ACC112 (cell line): ENCODE measurements around the gene MAMDC2.
A peak's percentile ranks its signal among the peaks of the same experiment; 100 is the strongest.
"Not testable (repeated sequence)": the region's sequence is repeated elsewhere in the genome, so short reads cannot be mapped to it uniquely, and the experiment has no call there.

Source experiments
- H2AFZ ChIP-seq: fragments of 200-600 bp; sonication (generic); one replicate; pipeline ENCODE4 v1.6.0; 2017; ENCODE audit warnings: antibody characterized with exemption, low read length; ENCODE audit not compliant: unreplicated experiment
- H3K27ac ChIP-seq: fragments of 200-600 bp; sonication (generic); 2 replicates; pipeline ENCODE4 v1.5.1; 2014; ENCODE audit warnings: low read depth, mild to moderate bottlenecking, antibody characterized with exemption, low read length, moderate library complexity
- H3K27me3 ChIP-seq: fragments of 200-600 bp; sonication (generic); 2 replicates; pipeline ENCODE4 v1.6.1; 2014; ENCODE audit warnings: mild to moderate bottlenecking, antibody characterized with exemption, low read length, moderate library complexity, mixed read lengths; ENCODE audit not compliant: insufficient read depth
- H3K36me3 ChIP-seq: fragments of 200-600 bp; sonication (generic); 2 replicates; pipeline ENCODE4 v1.6.1; 2016; ENCODE audit warnings: mild to moderate bottlenecking, antibody characterized with exemption, low read length, moderate library complexity, mixed read lengths; ENCODE audit not compliant: insufficient read depth
- H3K4me1 ChIP-seq: fragments of 200-600 bp; sonication (generic); one replicate; pipeline ENCODE4 v1.6.1; 2016; ENCODE audit warnings: low read length, mixed read lengths; ENCODE audit not compliant: insufficient read depth, unreplicated experiment, control insufficient read depth
- H3K4me3 ChIP-seq: fragments of 200-600 bp; sonication (generic); 2 replicates; pipeline ENCODE4 v1.5.1; 2014; ENCODE audit warnings: mild to moderate bottlenecking, low read depth, low read length
- H3K79me2 ChIP-seq: fragments of 200-600 bp; sonication (generic); one replicate; pipeline ENCODE4 v1.6.0; 2016; ENCODE audit warnings: low read length; ENCODE audit not compliant: control insufficient read depth, unreplicated experiment, insufficient read depth

Gene MAMDC2

DNA sequence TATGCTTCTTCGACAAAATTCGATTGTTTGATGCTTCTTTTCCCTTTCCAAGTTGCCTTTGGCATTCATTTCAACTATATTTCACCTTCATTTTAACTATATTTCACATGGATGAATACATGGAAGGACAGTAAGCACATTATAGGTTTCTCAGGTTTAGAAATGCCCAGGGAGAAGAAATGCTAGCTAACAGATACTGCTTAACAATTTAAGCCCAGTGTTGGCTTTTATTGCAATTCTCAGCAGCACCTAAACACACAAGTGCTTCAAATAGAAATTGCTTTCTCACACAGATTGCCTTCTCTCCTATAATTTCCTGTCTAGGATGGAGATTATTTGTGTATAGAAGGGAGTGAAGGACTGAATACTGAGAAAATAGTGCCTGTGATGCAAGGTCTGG is 185.0 kb downstream of the MAMDC2 start:
- Histone ChIP-seq H2AFZ (no peak overlapping the region), H3K27me3 (no peaks in the 10 kb centered on the region), H3K36me3 (no peaks in the 10 kb centered on the region), H3K4me3 (no peak overlapping the region), H3K27ac (no peak overlapping the region), H3K79me2 (no peaks in the 10 kb centered on the region), H3K4me1 (peaks cover 5% of the 10 kb centered on the region)

DNA sequence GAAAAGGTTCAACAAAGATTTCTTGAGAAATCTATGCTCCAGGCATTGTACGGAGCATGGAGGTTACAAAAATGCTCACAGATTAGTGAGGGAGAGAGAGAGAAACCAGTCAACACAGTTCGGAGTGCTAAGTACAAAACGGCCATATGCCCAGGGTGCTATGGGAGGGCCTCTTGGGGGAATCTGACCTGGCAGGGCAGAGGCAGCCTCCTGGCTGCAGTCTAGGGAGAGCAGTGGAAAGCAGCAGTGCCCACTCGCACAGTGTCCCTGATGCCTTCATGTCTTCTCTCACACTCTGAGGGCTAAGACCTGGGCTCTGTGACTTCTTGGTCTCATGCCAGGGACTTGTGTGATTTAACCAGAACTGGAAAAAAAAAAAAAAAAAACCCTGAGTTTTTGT is 185.4 kb downstream of the MAMDC2 start:
- Histone ChIP-seq H3K4me1 (peaks cover 5% of the 10 kb centered on the region), H3K27ac (no peak overlapping the region), H3K4me3 (no peak overlapping the region), H3K79me2 (no peaks in the 10 kb centered on the region), H2AFZ (no peak overlapping the region), H3K36me3 (no peaks in the 10 kb centered on the region), H3K27me3 (no peaks in the 10 kb centered on the region)

DNA sequence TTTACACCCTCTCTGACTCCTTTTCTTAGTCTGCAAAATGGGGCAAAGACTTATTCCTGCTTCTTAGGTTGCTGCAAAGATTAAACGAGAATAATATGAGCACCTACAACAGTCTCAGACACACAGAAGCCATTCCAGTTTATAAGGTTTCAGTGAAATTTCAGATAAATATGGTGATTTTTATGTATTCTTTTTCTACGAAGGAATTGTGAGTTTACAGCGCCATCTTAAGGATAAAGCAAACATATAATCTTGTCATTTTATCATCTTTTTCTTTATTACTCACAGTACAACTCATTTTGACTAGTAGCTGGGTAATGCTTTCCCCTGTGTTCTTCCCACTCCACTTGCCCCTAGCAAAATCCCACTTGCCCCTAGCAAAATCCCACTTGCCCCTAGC is 185.9 kb downstream of the MAMDC2 start:
- no peak overlapping the region for H2AFZ ChIP-seq
- H3K36me3 ChIP-seq, result no peaks in the 10 kb centered on the region
- H3K27ac ChIP-seq, result no peak overlapping the region

DNA sequence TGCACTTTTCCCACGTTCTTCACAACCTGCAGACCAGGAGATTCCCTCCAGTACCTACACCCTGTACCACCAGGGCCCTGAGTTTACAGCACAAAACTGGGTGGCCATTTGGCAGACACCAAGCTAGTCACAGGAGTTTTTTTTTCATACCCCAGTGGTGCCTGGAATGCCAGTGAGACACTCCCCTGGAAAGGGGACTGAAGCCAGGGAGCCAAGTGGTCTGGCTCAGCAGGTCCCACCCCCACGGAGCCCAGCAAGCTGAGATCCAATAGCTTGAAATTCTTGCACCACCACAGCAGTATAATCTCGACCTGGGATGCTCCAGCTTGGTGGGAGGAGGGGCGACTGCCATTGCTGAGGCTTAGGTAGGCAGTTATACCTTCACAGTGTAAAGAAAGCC is 188.8 kb downstream of the MAMDC2 start:
- Histone ChIP-seq H3K79me2 (no peaks in the 10 kb centered on the region), H3K27ac (no peak overlapping the region), H3K36me3 (no peaks in the 10 kb centered on the region), H2AFZ (no peak overlapping the region), H3K4me1 (peaks cover 5% of the 10 kb centered on the region), H3K4me3 (no peak overlapping the region), H3K27me3 (no peaks in the 10 kb centered on the region)

More for the DNA sequence above, 185.9 kb downstream of the MAMDC2 start:
- Histone ChIP-seq H3K4me1 (peaks cover 5% of the 10 kb centered on the region), H3K27me3 (no peaks in the 10 kb centered on the region), H3K4me3 (no peak overlapping the region), H3K79me2 (no peaks in the 10 kb centered on the region)

DNA sequence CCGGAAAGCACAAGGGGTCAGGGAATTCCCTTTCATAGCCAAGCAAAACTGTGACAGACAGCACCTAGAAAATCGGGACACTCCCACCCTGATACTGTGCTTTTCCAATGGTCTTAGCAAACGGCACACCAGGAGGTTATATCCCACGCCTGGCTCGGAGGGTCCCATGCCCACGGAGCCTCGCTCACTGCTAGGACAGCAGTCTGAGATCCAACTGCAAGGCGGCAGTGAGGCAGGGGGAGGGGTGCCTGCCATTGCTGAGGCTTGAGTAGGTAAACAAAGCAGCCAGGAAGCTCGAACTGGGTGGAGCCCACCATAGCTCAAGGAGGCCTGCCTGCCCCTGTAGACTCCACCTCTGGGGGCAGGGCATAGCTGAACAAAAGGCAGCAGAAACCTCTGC is 190.6 kb downstream of the MAMDC2 start:
- H3K4me1 ChIP-seq, H3K4me3 ChIP-seq, H2AFZ ChIP-seq, H3K36me3 ChIP-seq, H3K79me2 ChIP-seq, H3K27ac ChIP-seq, H3K27me3 ChIP-seq: not testable (repeated sequence)

DNA sequence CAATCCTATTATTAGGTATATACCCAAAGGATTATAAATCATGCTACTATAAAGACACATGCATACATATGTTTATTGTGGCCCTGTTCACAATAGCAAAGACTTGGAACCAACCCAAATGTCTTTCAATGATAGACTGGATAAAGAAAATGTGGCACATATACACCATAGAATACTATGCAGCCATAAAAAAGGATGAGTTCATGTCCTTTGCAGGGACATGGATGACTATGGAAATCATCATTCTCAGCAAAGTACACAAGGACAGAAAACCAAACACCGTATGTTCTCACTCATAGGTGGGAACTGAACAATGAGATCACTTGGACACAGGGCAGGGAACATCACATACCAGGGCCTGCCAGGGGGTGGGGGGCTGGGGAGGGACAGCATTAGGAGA is 202.3 kb downstream of the MAMDC2 start:
- not testable (repeated sequence) for H3K79me2 ChIP-seq, H3K4me3 ChIP-seq, H3K4me1 ChIP-seq, H3K27ac ChIP-seq, H3K36me3 ChIP-seq, H3K27me3 ChIP-seq, H2AFZ ChIP-seq

DNA sequence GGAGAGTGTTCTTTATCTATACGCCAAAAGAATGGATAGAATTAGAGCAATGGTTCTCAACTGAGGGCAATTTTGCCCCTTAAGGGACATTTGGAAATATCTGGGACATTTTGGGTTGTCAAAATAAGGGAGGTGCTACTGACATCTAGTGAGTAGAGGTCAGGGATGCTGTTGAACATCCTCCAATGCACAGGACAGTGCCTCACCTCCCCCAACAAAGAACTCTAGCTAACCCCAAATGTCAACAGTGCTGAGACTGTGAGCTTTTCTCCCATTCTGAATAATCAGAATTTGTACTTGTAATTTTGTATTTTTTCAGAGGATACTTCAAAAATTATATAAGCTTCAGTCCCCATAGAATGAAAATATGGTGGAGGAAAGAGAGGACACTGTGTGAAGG is 206.6 kb downstream of the MAMDC2 start:
- Histone ChIP-seq H3K36me3 (no peaks in the 10 kb centered on the region), H3K4me3 (no peak overlapping the region), H3K27ac (no peak overlapping the region), H3K4me1 (peaks cover 1% of the 10 kb centered on the region), H3K27me3 (no peaks in the 10 kb centered on the region), H3K79me2 (no peaks in the 10 kb centered on the region), H2AFZ (no peak overlapping the region)

DNA sequence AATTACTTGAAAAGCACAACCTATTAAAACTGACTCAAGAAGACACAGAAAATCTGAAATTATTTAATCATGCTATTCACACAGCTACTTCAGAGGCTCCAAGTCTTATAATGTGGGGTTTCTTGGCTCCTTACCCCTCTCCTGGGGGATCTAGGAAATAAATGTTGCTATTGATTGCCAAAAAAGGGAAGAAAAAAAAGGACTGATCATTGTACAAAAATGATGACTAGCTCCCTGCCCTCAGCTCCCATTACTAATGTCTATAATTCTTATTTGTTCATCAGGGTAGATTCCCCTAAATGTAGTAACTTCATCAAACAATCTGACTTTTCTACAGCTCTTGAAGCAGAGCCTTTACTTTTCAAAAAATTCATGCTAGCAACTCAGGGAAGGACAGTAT is 211.8 kb downstream of the MAMDC2 start:
- Histone ChIP-seq H3K27ac (peak overlapping the region; percentile 8; the same call in 1 of the 2 replicates), H3K79me2 (peaks cover 38% of the 10 kb centered on the region), H3K4me3 (peak overlapping the region; percentile 48)

DNA sequence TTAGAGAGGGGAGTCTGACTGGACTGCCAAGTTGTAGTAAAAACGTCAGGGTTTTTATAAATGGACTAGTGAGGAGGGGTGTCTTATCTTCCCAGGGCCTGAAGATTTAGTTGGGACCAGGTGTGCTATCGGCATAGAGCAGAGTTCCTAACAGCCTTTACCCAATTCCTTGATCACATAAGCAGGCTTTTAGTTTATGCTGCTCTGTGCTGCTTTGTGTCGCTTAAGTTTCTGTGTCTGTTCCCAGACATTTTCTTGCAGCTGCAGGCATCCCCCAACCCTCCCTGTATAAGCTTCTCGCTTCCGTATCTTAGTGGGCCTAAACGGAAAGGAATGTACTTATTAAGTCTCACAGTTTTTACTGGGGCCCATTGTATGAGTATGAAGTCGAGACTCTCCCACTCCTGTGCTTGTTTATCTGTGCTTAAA is 212.5 kb downstream of the MAMDC2 start:
- Histone ChIP-seq H3K36me3 (peaks cover 7% of the 10 kb centered on the region; the same call in 1 of the 2 replicates), H2AFZ (no peak overlapping the region), H3K27me3 (no peaks in the 10 kb centered on the region), H3K4me3 (peak overlapping the region; percentile 48), H3K79me2 (peaks cover 44% of the 10 kb centered on the region), H3K4me1 (peaks cover 38% of the 10 kb centered on the region), H3K27ac (no peak overlapping the region)

More for the DNA sequence above, 211.8 kb downstream of the MAMDC2 start:
- Histone ChIP-seq H3K27me3 (no peaks in the 10 kb centered on the region), H2AFZ (no peak overlapping the region), H3K36me3 (0 out of 2 replicates have a peak, but pooled peaks cover under 1% of the 10 kb centered on the region), H3K4me1 (peaks cover 32% of the 10 kb centered on the region)

DNA sequence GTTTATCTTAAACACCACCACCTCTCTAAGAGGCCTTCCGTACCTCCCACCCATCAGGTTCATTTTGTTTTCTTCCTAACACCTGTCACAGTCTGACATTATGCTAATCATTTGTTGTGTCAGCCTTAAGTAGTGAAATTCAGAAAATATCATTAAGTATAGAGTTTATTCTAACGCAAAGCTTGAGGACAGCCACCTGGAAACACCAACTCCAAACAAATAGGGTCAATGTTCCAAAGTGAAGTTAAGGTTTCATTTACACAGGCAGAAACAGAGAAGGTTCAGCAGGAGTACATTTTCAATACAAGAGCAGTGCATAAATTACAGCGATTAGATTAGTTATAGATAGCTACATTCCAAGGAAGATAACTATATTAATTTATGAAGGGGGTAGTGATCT is 213.9 kb downstream of the MAMDC2 start:
- Histone ChIP-seq H3K79me2 (peaks cover 58% of the 10 kb centered on the region), H3K36me3 (peaks cover 21% of the 10 kb centered on the region), H3K27me3 (no peaks in the 10 kb centered on the region), H3K27ac (peak overlapping the region; percentile 97), H2AFZ (peak overlapping the region; percentile 74), H3K4me3 (peak overlapping the region; percentile 93), H3K4me1 (peaks cover 52% of the 10 kb centered on the region)

DNA sequence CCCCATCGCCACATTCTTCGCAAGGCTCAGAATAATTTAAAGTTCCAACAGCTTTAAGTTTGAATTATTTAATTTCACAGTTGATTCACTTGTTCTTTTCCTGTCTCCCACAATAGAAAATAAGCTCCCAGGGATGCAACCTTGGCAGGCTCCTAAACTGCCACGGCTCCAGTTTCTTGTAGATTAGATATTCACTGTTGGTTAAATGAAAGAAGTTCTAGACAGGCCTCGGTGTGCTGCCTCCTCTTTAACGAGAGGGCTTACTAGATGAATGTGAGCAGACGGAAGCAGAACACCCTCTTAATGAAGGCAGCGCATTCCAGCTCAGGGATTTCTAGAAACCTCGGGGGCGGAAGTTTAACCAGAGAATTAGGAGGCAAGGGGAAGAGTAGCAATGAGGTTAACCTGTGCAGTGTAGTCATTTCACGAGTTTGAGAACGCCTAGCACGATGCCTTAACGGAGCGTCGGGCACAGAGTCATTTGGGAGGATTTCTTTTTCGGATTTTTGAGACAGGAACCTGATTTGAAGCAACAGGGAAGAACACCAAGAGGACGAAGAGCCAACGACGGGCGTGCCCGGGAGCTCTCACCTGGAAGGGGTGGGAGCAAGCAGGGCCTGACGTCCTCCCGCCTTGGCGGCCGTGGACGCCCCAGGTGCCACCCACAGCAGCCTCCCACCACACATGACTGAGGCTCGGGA is 214.5 kb downstream of the MAMDC2 start:
- peaks cover 64% of the 10 kb centered on the region for H3K79me2 ChIP-seq
- H3K4me3 ChIP-seq, result peak overlapping the region; percentile 93
- H3K36me3 ChIP-seq, result peaks cover 27% of the 10 kb centered on the region
- H3K27ac ChIP-seq, result peak overlapping the region; percentile 97
- H2AFZ ChIP-seq, result peak overlapping the region; percentile 74
- H3K4me1 ChIP-seq, result peaks cover 58% of the 10 kb centered on the region
- no peaks in the 10 kb centered on the region for H3K27me3 ChIP-seq
